H1 (cell line): ENCODE results near the gene SLC39A7. TPM values are rescaled to one million over a fixed set of nuclear protein-coding genes. Genes with fewer than 3 reads are reported as not detected.

Experiments
- SIN3A ChIP-seq, 2 experiments: IDR thresholded peaks in 1 of 2; conservative IDR thresholded peaks in 1 of 2; 2 replicates each; pipeline ENCODE4 v1.6.1; 2011 to 2012; ENCODE audit warnings: low read length in 2 of 2, improper control_type of control experiment in 1 of 2, low read depth in 1 of 2, mild to moderate bottlenecking in 1 of 2
- polyA plus RNA-seq, 7 experiments: library from polyadenylated mRNA; depleted of rRNA in 3 of 7; stranded (reverse) in 5 of 7; unstranded in 2 of 7; fragments of >200 nt in 5 of 7; fragments of 200-250 nt in 2 of 7; gene quantifications; 1 replicate in 5 of 7; 2 replicates in 1 of 7; 4 replicates in 1 of 7; pipeline versions ENCODE4 v1.2.1 to v1.2.3, GENCODE V29; 2011 to 2013; ENCODE audit warnings: missing spikeins in 2 of 7, mixed read lengths in 2 of 7
- total RNA-seq: library from RNA; stranded (reverse); fragmentation: NEBNext Ultra II Directional; extraction: Animal tissue kit (Norgen Biotek cat#: 25700); gene quantifications from 2 replicates; pipeline ENCODE4 v1.2.1, GENCODE V29; 2021

SLC39A7 gene
- total and polyA plus RNA-seq, 2 of the 8 experiments (the other 6 are each of a cell fraction or from before 2014, with no cell fraction given) = 63.3 to 123 TPM

DNA sequence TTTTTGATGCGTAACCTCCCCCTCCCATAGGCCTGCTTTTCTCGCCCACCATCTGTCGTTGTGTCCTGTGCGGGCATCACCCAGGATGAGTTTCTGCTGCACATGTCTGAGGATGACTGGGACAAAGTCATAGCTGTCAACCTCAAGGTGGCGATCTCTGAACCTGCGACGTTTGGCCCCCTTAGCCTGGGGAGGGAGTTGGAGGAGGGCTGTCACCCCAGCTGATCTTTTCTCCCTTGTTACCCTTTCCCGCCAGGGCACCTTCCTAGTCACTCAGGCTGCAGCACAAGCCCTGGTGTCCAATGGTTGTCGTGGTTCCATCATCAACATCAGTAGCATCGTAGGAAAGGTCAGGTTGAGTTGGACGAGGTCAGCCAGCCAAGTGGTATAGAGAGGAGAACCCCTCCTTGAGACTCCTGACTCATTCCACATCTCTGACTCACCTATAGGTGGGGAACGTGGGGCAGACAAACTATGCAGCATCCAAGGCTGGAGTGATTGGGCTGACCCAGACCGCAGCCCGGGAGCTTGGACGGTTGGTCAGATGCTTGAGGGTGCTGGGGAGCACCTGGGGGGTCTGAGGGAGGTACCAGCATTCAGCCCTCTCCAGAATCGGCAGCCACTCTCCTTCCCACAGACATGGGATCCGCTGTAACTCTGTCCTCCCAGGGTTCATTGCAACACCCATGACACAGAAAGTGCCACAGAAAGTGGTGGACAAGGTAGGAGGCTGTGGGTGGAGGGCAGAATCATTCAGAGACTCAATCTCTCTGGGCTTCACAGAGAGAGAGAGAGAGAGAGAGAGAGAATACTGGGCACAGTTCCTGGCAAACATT is 4.7 kb downstream of the SLC39A7 start (continued):
- TF ChIP-seq SIN3A (conservative IDR thresholded peaks at IDR 0.05 in 1 of 2, IDR thresholded peaks at IDR 0.05 in 1 of 2; ENCODE audit: low read depth in 1 of 2, low read length in 2 of 2) = peak; percentile 86 to 89; a peak in 3 of 4 replicates
- TF ChIP-seq, all 59 proteins: peak for 5
